HG03139 (cell line): ENCODE results near the gene RPLP1.

Experiments
- ATAC-seq: cut with Tn5 transposase; IDR thresholded peaks from one replicate; pipeline ENCODE4 v1.9.1; 2021; ENCODE audit not compliant: unreplicated experiment

RPLP1 gene

GRCh38 chr15:69452692-69453521 is at the start of gene RPLP1:
Gene RPLP1, plus strand, starts transcription at chr15:69452818. Its CDS starts 131 bp downstream, at chr15:69452949.
- ATAC-seq, result peak; percentile 74

GRCh38 chr15:69403594-69403993 is 49.0 kb upstream of the RPLP1 start:
- no peak for ATAC-seq

GRCh38 chr15:69405110-69405509 is 47.5 kb upstream of the RPLP1 start:
- ATAC-seq, result no peak

GRCh38 chr15:69407719-69408400 is 44.8 kb upstream of the RPLP1 start:
- no peak for ATAC-seq

GRCh38 chr15:69408841-69409240 is 43.8 kb upstream of the RPLP1 start:
- ATAC-seq, result no peak

- ATAC-seq, result no peak
These were observed 42.3 kb upstream of the RPLP1 start for GRCh38 chr15:69410248-69410874.

GRCh38 chr15:69412274-69412673 is 40.3 kb upstream of the RPLP1 start:
- no peak for ATAC-seq

GRCh38 chr15:69412701-69413100 is 39.9 kb upstream of the RPLP1 start:
- no peak for ATAC-seq

- peak; percentile 91 for ATAC-seq
These were observed 38.6 kb upstream of the RPLP1 start, which contains the start of gene KIF23 for GRCh38 chr15:69413822-69414700. Gene KIF23, plus strand, starts transcription at chr15:69414349. Its CDS starts 117 bp downstream, at chr15:69414466.

- ATAC-seq, result peak; percentile 25
These were observed 37.9 kb upstream of the RPLP1 start for GRCh38 chr15:69414701-69415167.

GRCh38 chr15:69415381-69415780 is 37.2 kb upstream of the RPLP1 start:
- ATAC-seq, result no peak

GRCh38 chr15:69417581-69417980 is 35.0 kb upstream of the RPLP1 start:
- no peak for ATAC-seq

GRCh38 chr15:69421498-69421897 is 31.1 kb upstream of the RPLP1 start:
- ATAC-seq, result no peak

GRCh38 chr15:69422336-69422895 is 30.2 kb upstream of the RPLP1 start:
- no peak for ATAC-seq

GRCh38 chr15:69424001-69424400 is 28.6 kb upstream of the RPLP1 start:
- ATAC-seq, result no peak

- no peak for ATAC-seq
These were observed 27.7 kb upstream of the RPLP1 start for GRCh38 chr15:69424748-69425413.

- no peak for ATAC-seq
These were observed 18.8 kb upstream of the RPLP1 start for GRCh38 chr15:69433831-69434230.

GRCh38 chr15:69434238-69434637 is 18.4 kb upstream of the RPLP1 start:
- ATAC-seq, result no peak

GRCh38 chr15:69434679-69435078 is 17.9 kb upstream of the RPLP1 start:
- ATAC-seq, result no peak

- no peak for ATAC-seq
These were observed 16.6 kb upstream of the RPLP1 start for GRCh38 chr15:69435985-69436384.
